Ishikawa (cell line): ENCODE data around the gene MAP1B.

Experiments
- CEBPB ChIP-seq: IDR thresholded peaks from 2 replicates; pipeline ENCODE4 v1.6.1; 2012
- CREB1 ChIP-seq: IDR thresholded peaks from 2 replicates; pipeline ENCODE4 v1.6.1; 2012; ENCODE audit warnings: low read depth
- EP300 ChIP-seq: IDR thresholded peaks from 2 replicates; pipeline ENCODE4 v1.6.1; 2012; ENCODE audit warnings: borderline replicate concordance
- REST ChIP-seq: IDR thresholded peaks from 2 replicates; pipeline ENCODE4 v1.6.1; 2012; ENCODE audit warnings: low read depth, mild to moderate bottlenecking
- TAF1 ChIP-seq: IDR thresholded peaks from 2 replicates; pipeline ENCODE4 v1.6.1; 2012; ENCODE audit warnings: low read depth, mild to moderate bottlenecking
- TEAD4 ChIP-seq: IDR thresholded peaks from 2 replicates; pipeline ENCODE4 v1.6.1; 2012
- YY1 ChIP-seq: IDR thresholded peaks from 2 replicates; pipeline ENCODE4 v1.6.1; 2012; ENCODE audit warnings: low read depth
- TF ChIP-seq, protein P1 (sequence below): IDR thresholded peaks from 2 replicates; pipeline ENCODE4 v1.6.1; 2012

- TF ChIP-seq TEAD4 (peak; percentile 79), CREB1 (no peak), TAF1 (no peak), EP300 (peak; percentile 25; the same call in 1 of the 2 replicates), REST (no peak), YY1 (no peak), CEBPB (no peak)
- TF ChIP-seq, protein P1, sequence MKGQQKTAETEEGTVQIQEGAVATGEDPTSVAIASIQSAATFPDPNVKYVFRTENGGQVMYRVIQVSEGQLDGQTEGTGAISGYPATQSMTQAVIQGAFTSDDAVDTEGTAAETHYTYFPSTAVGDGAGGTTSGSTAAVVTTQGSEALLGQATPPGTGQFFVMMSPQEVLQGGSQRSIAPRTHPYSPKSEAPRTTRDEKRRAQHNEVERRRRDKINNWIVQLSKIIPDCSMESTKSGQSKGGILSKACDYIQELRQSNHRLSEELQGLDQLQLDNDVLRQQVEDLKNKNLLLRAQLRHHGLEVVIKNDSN = no peak
Measured at GRCh38 chr5:72179028-72179815, 71.9 kb downstream of the MAP1B start.
